ENCODE data around the gene UBN2.

Gene UBN2

GRCh38 chr7:139232904-139233303 is 1.9 kb downstream of the UBN2 start:
- CTCF ChIA-PET, result no interaction called here
- POLR2A ChIA-PET, result no interaction called here
- Histone ChIP-seq H3K4me3 (ENCODE audit: low read depth, low read length) (peak overlapping the region; percentile 100), H3K4me1 (ENCODE audit: control insufficient read depth, insufficient read depth, low read length) (0 out of 2 replicates have a peak, but pooled peaks cover 3% of the 10 kb centered on the region), H3K27ac (ENCODE audit: extremely low read depth, low read depth, low read length) (no peak overlapping the region), H3K36me3 (ENCODE audit: control insufficient read depth in 2 of 2, insufficient read depth in 1 of 2, low read length in 2 of 2) (peaks cover 5 to 8% of the 10 kb centered on the region in 2 experiments; a peak in 2 of 3 replicates), H3K9me3 (ENCODE audit: control insufficient read depth, insufficient read depth, low read depth, low read length) (no peaks in the 10 kb centered on the region)
- TF ChIP-seq ZNF701 (tag by site-specific recombination; IDR thresholded peaks at IDR 0.05) (no peak), PRDM1 (tag by site-specific recombination; IDR thresholded peaks at IDR 0.05) (0 out of 2 replicates have a peak, but pooled peaks have one; percentile 21)

- TF ChIP-seq ZBTB1 (tag by site-specific recombination; IDR thresholded peaks at IDR 0.05), result no peak
- no peak for TF ChIP-seq KLF8 (tag by site-specific recombination; IDR thresholded peaks at IDR 0.05)
- CTCF ChIA-PET, result no interaction called here
Observed at GRCh38 chr7:139241258-139241657, 10.2 kb downstream of the UBN2 start.

GRCh38 chr7:139242741-139243281 is 11.8 kb downstream of the UBN2 start:
- H3K36me3 ChIP-seq (ENCODE audit: control insufficient read depth in 2 of 2, insufficient read depth in 1 of 2, low read length in 2 of 2), result peaks cover 13 to 46% of the 10 kb centered on the region in 2 experiments
- H3K9me3 ChIP-seq (ENCODE audit: control insufficient read depth, insufficient read depth, low read depth, low read length), result no peaks in the 10 kb centered on the region
- no peaks in the 10 kb centered on the region for H3K4me1 ChIP-seq (ENCODE audit: control insufficient read depth, insufficient read depth, low read length)
- no peak overlapping the region for H3K27ac ChIP-seq (ENCODE audit: extremely low read depth, low read depth, low read length)
- CTCF ChIA-PET, result interaction anchor here (0.5 to 0.7 kb wide), 2 partner anchors 97 to 164 kb away, joined by 3 read pairs; no protein-coding TSS in a partner anchor
- POLR2A ChIA-PET, result interaction anchor here (1.5 kb wide), 1 partner anchor 97 kb away, joined by 5 read pairs; no protein-coding TSS in a partner anchor
- H3K4me3 ChIP-seq (ENCODE audit: low read depth, low read length), result no peak overlapping the region
- TF ChIP-seq ZNF335 (tag by site-specific recombination; conservative IDR thresholded peaks at IDR 0.05), result no peak
- no peak for TF ChIP-seq ZNF398 (tag by site-specific recombination; IDR thresholded peaks at IDR 0.05)
- no peak for TF ChIP-seq ZNF311 (tag by site-specific recombination; IDR thresholded peaks at IDR 0.05; ENCODE audit: borderline replicate concordance)
- no peak for TF ChIP-seq ZNF280D (tag by site-specific recombination; IDR thresholded peaks at IDR 0.05)
- TF ChIP-seq ZNF585B (tag by site-specific recombination; IDR thresholded peaks at IDR 0.05), result no peak
- TF ChIP-seq KLF10 (tag by site-specific recombination; IDR thresholded peaks at IDR 0.05), result no peak
- TF ChIP-seq ZNF621 (tag by site-specific recombination; IDR thresholded peaks at IDR 0.05), result no peak
- TF ChIP-seq ZSCAN23 (tag by site-specific recombination; IDR thresholded peaks at IDR 0.05), result no peak
- TF ChIP-seq ZNF37A (tag by site-specific recombination; IDR thresholded peaks at IDR 0.05), result no peak
- no peak for TF ChIP-seq SP2 (tag by site-specific recombination; IDR thresholded peaks at IDR 0.05)
- TF ChIP-seq ZNF645 (tag by site-specific recombination; IDR thresholded peaks at IDR 0.05), result no peak
- no peak for TF ChIP-seq PRDM2 (tag by site-specific recombination; IDR thresholded peaks at IDR 0.05; ENCODE audit: borderline replicate concordance)
- no peak for TF ChIP-seq KLF1 (tag by site-specific recombination; IDR thresholded peaks at IDR 0.05)
- TF ChIP-seq SP3 (tag by site-specific recombination; IDR thresholded peaks at IDR 0.05), result no peak
- no peak for TF ChIP-seq ZNF433 (tag by site-specific recombination; IDR thresholded peaks at IDR 0.05; ENCODE audit: low read depth)

More at GRCh38 chr7:139241258-139241657, 10.2 kb downstream of the UBN2 start:
- POLR2A ChIA-PET, result interaction anchor here (1.5 kb wide), 1 partner anchor 98 kb away, joined by 5 read pairs; no protein-coding TSS in a partner anchor
- Histone ChIP-seq H3K36me3 (ENCODE audit: control insufficient read depth in 2 of 2, insufficient read depth in 1 of 2, low read length in 2 of 2) (peaks cover 16 to 48% of the 10 kb centered on the region in 2 experiments; a peak in 2 of 3 replicates), H3K4me3 (ENCODE audit: low read depth, low read length) (no peak overlapping the region), H3K27ac (ENCODE audit: extremely low read depth, low read depth, low read length) (no peak overlapping the region), H3K4me1 (ENCODE audit: control insufficient read depth, insufficient read depth, low read length) (no peaks in the 10 kb centered on the region), H3K9me3 (ENCODE audit: control insufficient read depth, insufficient read depth, low read depth, low read length) (no peaks in the 10 kb centered on the region)
